A549 (cell line): ENCODE results near the gene ACTMAP. TPM values are rescaled to one million over a fixed set of nuclear protein-coding genes. Genes with fewer than 3 reads are reported as not detected.
A peak's percentile ranks its signal among the peaks of the same experiment; 100 is the strongest.

Source experiments
- ATOH8 ChIP-seq: fragments of 250-450 bp; sonication (Bioruptor Pico); IDR thresholded peaks from 2 replicates; pipeline ENCODE4 v1.5.0; 2020; ENCODE audit warnings: low read depth, mild to moderate bottlenecking, moderate library complexity
- CBX8 ChIP-seq: fragments of 200-600 bp; sonication (generic); IDR thresholded peaks from 2 replicates; pipeline ENCODE4 v1.6.1; 2016
- CEBPB ChIP-seq, 2 experiments: fragments of >200 bp in 1 of 2; sonication (Bioruptor Twin) in 1 of 2; formaldehyde crosslinking in 1 of 2; IDR thresholded peaks; 2 replicates each; pipeline ENCODE4 v1.6.1; 2012 to 2016
- E2F6 ChIP-seq: IDR thresholded peaks from 2 replicates; pipeline ENCODE4 v1.6.1; 2012; ENCODE audit warnings: low read depth, borderline replicate concordance
- EHF ChIP-seq: fragments of 250-450 bp; sonication (Bioruptor Pico); IDR thresholded peaks from 2 replicates; pipeline ENCODE4 v1.5.0; 2020; ENCODE audit warnings: mild to moderate bottlenecking
- EP300 ChIP-seq, 2 experiments: fragments of >200 bp; sonication (Bioruptor Twin); formaldehyde crosslinking; IDR thresholded peaks; 2 replicates in 1 of 2; 3 replicates in 1 of 2; pipeline ENCODE4 v1.6.1; 2016 to 2017
- GATA3 ChIP-seq: IDR thresholded peaks from 2 replicates; pipeline ENCODE4 v1.6.1; 2012; ENCODE audit warnings: borderline replicate concordance
- HDAC2 ChIP-seq: fragments of 200-600 bp; sonication (generic); IDR thresholded peaks from 2 replicates; pipeline ENCODE4 v1.6.1; 2016
- HMGXB4 ChIP-seq: fragments of 250-450 bp; sonication (Bioruptor Pico); IDR thresholded peaks from 2 replicates; pipeline ENCODE4 v1.5.0; 2021; ENCODE audit warnings: mild to moderate bottlenecking, moderate library complexity, borderline replicate concordance
- HOXA7 ChIP-seq: fragments of 250-450 bp; sonication (Bioruptor Pico); IDR thresholded peaks from 2 replicates; pipeline ENCODE4 v1.5.0; 2020; ENCODE audit warnings: mild to moderate bottlenecking, moderate library complexity
- JUN ChIP-seq, 2 experiments: fragments of >200 bp; sonication (Bioruptor Twin); formaldehyde crosslinking; IDR thresholded peaks; 2 replicates in 1 of 2; 3 replicates in 1 of 2; pipeline ENCODE4 v1.6.1; 2016 to 2017
- KDM1A ChIP-seq: fragments of 200-600 bp; sonication (generic); IDR thresholded peaks from 2 replicates; pipeline ENCODE4 v1.6.1; 2016; ENCODE audit warnings: low read depth, mild to moderate bottlenecking
- KDM5A ChIP-seq: fragments of 200-600 bp; sonication (generic); IDR thresholded peaks from 2 replicates; pipeline ENCODE4 v1.6.1; 2016; ENCODE audit warnings: antibody characterized with exemption, mild to moderate bottlenecking
- NR3C1 ChIP-seq: fragments of >200 bp; sonication (Bioruptor Twin); formaldehyde crosslinking; IDR thresholded peaks from 3 replicates; pipeline ENCODE4 v1.6.1; 2017
- POLR2A ChIP-seq: IDR thresholded peaks from 2 replicates; pipeline ENCODE4 v1.6.1; 2012; ENCODE audit warnings: mild to moderate bottlenecking, low read length
- POLR2AphosphoS2 ChIP-seq: conservative IDR thresholded peaks from 2 replicates; pipeline ENCODE4 v1.6.1; 2012; ENCODE audit warnings: low read length, improper control_type of control experiment, inconsistent platforms
- RARB ChIP-seq: fragments of 250-450 bp; sonication (Bioruptor Pico); IDR thresholded peaks from 2 replicates; pipeline ENCODE4 v1.8.0; 2021; ENCODE audit warnings: mild to moderate bottlenecking, moderate library complexity
- RCOR1 ChIP-seq: fragments of 150-350 bp; IDR thresholded peaks from 2 replicates; pipeline ENCODE4 v1.6.1; 2014; ENCODE audit warnings: antibody characterized with exemption, low read length, low read depth
- REST ChIP-seq: fragments of 200-600 bp; sonication (generic); IDR thresholded peaks from 2 replicates; pipeline ENCODE4 v1.6.1; 2016; ENCODE audit warnings: antibody characterized with exemption, mild to moderate bottlenecking, moderate library complexity
- RFX5 ChIP-seq: fragments of 450-650 bp; IDR thresholded peaks from 2 replicates; pipeline ENCODE4 v1.7.1; 2014; ENCODE audit warnings: antibody characterized with exemption, mild to moderate bottlenecking, moderate library complexity
- SREBF2 ChIP-seq: fragments of 450-650 bp; IDR thresholded peaks from 2 replicates; pipeline ENCODE4 v1.6.1; 2014; ENCODE audit warnings: mild to moderate bottlenecking, moderate library complexity
- TP53 ChIP-seq: fragments of 250-450 bp; sonication (Bioruptor Pico); IDR thresholded peaks from 2 replicates; pipeline ENCODE4 v1.5.0; 2021; ENCODE audit warnings: mild to moderate bottlenecking, moderate library complexity
- ZFP36 ChIP-seq: fragments of 450-650 bp; IDR thresholded peaks from 2 replicates; pipeline ENCODE4 v1.6.1; 2014; ENCODE audit warnings: borderline replicate concordance; ENCODE audit not compliant: partially characterized antibody
- ZSCAN20 ChIP-seq: fragments of 250-450 bp; sonication (Bioruptor Pico); IDR thresholded peaks from 2 replicates; pipeline ENCODE4 v1.8.0; 2022; ENCODE audit warnings: mild to moderate bottlenecking, moderate library complexity
- polyA plus RNA-seq, 4 experiments: library from polyadenylated mRNA; depleted of rRNA in 3 of 4; stranded (reverse); fragments of >200 nt; fragmentation: RNase III in 1 of 4; extraction: RNeasy Plus Mini Kit Qiagen cat#74134 plus additional on column Dnase treatment in 1 of 4; gene quantifications; 2 replicates in 3 of 4; 3 replicates in 1 of 4; pipeline ENCODE4 v1.2.3, GENCODE V29; 2011 to 2017
- TF ChIP-seq, protein P1 (sequence below): fragments of >200 bp; sonication (Bioruptor Twin); formaldehyde crosslinking; IDR thresholded peaks from 3 replicates; pipeline ENCODE4 v1.6.1; 2016
- TF ChIP-seq, protein P2 (sequence below): IDR thresholded peaks from 2 replicates; pipeline ENCODE4 v1.6.1; 2012
- TF ChIP-seq, protein P3 (sequence below): fragments of >200 bp; sonication (Bioruptor Twin); formaldehyde crosslinking; IDR thresholded peaks from 3 replicates; pipeline ENCODE4 v1.5.1; 2016
- TF ChIP-seq, protein P4 (sequence below): IDR thresholded peaks from 2 replicates; pipeline ENCODE4 v1.6.1; 2012

ACTMAP gene
- polyA plus RNA-seq, 2 of the 4 experiments (the other 2 are of a cell fraction), result 7.8 to 14.8 TPM

DNA sequence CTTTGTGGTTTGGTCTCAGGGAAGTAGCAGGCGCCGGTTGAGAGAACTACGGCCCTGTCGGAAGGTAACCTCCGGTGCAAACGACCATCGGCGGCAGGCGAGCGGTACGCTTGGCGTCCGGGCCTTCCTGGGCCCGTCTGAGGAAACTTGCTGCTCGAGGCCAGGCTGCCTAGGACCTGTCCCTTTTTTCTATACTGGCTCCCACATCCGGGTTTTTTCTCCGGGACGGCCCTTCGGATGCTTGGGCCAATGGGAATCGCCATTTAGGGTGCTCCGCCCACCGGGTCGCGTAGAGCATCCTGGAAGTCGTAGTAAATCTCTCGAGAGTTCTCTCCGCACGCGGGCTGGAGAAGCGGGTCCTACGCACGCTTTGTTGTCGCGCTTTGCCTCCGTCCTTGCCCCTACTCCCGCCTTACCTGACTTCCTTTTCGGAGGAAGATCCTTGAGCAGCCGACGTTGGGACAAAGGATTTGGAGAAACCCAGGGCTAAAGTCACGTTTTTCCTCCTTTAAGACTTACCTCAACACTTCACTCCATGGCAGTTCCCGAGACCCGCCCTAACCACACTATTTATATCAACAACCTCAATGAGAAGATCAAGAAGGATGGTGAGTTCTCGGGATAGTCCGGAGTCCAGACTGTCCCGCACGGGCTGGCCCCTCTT, 729 bp upstream of the ACTMAP start, which contains the start of gene SNRPA (continued):
- TF ChIP-seq HMGXB4 (CRISPR knock-in tag), result no peak; the same call in 1 of the 2 replicates
- TF ChIP-seq, protein P1, sequence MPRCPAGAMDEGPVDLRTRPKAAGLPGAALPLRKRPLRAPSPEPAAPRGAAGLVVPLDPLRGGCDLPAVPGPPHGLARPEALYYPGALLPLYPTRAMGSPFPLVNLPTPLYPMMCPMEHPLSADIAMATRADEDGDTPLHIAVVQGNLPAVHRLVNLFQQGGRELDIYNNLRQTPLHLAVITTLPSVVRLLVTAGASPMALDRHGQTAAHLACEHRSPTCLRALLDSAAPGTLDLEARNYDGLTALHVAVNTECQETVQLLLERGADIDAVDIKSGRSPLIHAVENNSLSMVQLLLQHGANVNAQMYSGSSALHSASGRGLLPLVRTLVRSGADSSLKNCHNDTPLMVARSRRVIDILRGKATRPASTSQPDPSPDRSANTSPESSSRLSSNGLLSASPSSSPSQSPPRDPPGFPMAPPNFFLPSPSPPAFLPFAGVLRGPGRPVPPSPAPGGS, result peak; percentile 89; the same call in 2 of the 3 replicates
- no peak for TF ChIP-seq EP300 (IDR thresholded peaks at IDR 0.05)
- TF ChIP-seq, protein P2, sequence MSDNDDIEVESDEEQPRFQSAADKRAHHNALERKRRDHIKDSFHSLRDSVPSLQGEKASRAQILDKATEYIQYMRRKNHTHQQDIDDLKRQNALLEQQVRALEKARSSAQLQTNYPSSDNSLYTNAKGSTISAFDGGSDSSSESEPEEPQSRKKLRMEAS, result peak; percentile 98
- TF ChIP-seq SREBF2, result no peak
- TF ChIP-seq JUN (IDR thresholded peaks at IDR 0.05), result peak; percentile 44 to 65
- TF ChIP-seq KDM5A, result no peak
- TF ChIP-seq GATA3, result no peak; the same call in 1 of the 2 replicates
- TF ChIP-seq CEBPB (IDR thresholded peaks at IDR 0.05), result no peak
- TF ChIP-seq TP53 (CRISPR knock-in tag), result peak; percentile 46
- TF ChIP-seq, protein P3, sequence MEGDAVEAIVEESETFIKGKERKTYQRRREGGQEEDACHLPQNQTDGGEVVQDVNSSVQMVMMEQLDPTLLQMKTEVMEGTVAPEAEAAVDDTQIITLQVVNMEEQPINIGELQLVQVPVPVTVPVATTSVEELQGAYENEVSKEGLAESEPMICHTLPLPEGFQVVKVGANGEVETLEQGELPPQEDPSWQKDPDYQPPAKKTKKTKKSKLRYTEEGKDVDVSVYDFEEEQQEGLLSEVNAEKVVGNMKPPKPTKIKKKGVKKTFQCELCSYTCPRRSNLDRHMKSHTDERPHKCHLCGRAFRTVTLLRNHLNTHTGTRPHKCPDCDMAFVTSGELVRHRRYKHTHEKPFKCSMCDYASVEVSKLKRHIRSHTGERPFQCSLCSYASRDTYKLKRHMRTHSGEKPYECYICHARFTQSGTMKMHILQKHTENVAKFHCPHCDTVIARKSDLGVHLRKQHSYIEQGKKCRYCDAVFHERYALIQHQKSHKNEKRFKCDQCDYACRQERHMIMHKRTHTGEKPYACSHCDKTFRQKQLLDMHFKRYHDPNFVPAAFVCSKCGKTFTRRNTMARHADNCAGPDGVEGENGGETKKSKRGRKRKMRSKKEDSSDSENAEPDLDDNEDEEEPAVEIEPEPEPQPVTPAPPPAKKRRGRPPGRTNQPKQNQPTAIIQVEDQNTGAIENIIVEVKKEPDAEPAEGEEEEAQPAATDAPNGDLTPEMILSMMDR, result no peak
- TF ChIP-seq POLR2AphosphoS2, result no peak
- no peak for TF ChIP-seq ZFP36
- peak; percentile 85 for TF ChIP-seq POLR2A
- no peak for TF ChIP-seq ZSCAN20 (CRISPR knock-in tag)
- TF ChIP-seq NR3C1, result no peak
- no peak for TF ChIP-seq RFX5
- TF ChIP-seq E2F6, result peak; percentile 93
- peak; percentile 78; the same call in 1 of the 2 replicates for TF ChIP-seq EHF
- no peak for TF ChIP-seq ATOH8 (CRISPR knock-in tag)
- TF ChIP-seq RCOR1, result no peak
- TF ChIP-seq, protein P4, sequence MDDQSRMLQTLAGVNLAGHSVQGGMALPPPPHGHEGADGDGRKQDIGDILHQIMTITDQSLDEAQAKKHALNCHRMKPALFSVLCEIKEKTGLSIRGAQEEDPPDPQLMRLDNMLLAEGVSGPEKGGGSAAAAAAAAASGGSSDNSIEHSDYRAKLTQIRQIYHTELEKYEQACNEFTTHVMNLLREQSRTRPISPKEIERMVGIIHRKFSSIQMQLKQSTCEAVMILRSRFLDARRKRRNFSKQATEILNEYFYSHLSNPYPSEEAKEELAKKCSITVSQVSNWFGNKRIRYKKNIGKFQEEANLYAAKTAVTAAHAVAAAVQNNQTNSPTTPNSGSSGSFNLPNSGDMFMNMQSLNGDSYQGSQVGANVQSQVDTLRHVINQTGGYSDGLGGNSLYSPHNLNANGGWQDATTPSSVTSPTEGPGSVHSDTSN, result no peak; the same call in 1 of the 2 replicates
- no peak for TF ChIP-seq HOXA7 (CRISPR knock-in tag)
- TF ChIP-seq RARB, result 0 out of 2 replicates have a peak, but pooled peaks have one; percentile 43
- no peak for TF ChIP-seq CBX8
- TF ChIP-seq HDAC2, result no peak
- no peak for TF ChIP-seq KDM1A
- TF ChIP-seq REST, result peak; percentile 55
